HG02763 (cell line): ENCODE measurements around the gene CCT8L2.
"Not testable (repeated sequence)": the region's sequence is repeated elsewhere in the genome, so short reads cannot be mapped to it uniquely, and the experiment has no call there.

ENCODE experiments used
- ATAC-seq: cut with Tn5 transposase; IDR thresholded peaks from one replicate; pipeline ENCODE4 v1.9.1; 2021; ENCODE audit warnings: mild to moderate bottlenecking, moderate library complexity; ENCODE audit not compliant: unreplicated experiment

CCT8L2 gene

GRCh38 chr22:16559056-16559955 is 33.3 kb downstream of the CCT8L2 start:
- ATAC-seq, result no peak

- not testable (repeated sequence) for ATAC-seq
Measured at GRCh38 chr22:16558376-16558945, 34.1 kb downstream of the CCT8L2 start.

GRCh38 chr22:16557511-16557910 is 35.1 kb downstream of the CCT8L2 start:
- not testable (repeated sequence) for ATAC-seq

- ATAC-seq, result not testable (repeated sequence)
Measured at GRCh38 chr22:16555077-16555994, 37.3 kb downstream of the CCT8L2 start.

- not testable (repeated sequence) for ATAC-seq
Measured at GRCh38 chr22:16543310-16543709, 49.3 kb downstream of the CCT8L2 start.
